HepG2 (cell line): ENCODE results near the gene ODC1. TPM values are rescaled to one million over a fixed set of nuclear protein-coding genes. Genes with fewer than 3 reads are reported as not detected.

Experiments
- AKNA ChIP-seq: sonication (generic); formaldehyde crosslinking; IDR thresholded peaks from 2 replicates; pipeline ENCODE4 v1.4.0; 2020; ENCODE audit warnings: missing genetic modification reagents, borderline replicate concordance
- ARID4A ChIP-seq: sonication (generic); formaldehyde crosslinking; IDR thresholded peaks from 2 replicates; pipeline ENCODE4 v1.5.0; 2020; ENCODE audit warnings: mild to moderate bottlenecking, missing genetic modification reagents, borderline replicate concordance
- CEBPZ ChIP-seq: IDR thresholded peaks from 2 replicates; pipeline ENCODE4 v1.6.1; 2012; ENCODE audit warnings: low read length, improper control_type of control experiment
- CERS6 ChIP-seq: sonication (generic); formaldehyde crosslinking; IDR thresholded peaks from 2 replicates; pipeline ENCODE4 v1.5.0; 2020; ENCODE audit warnings: missing genetic modification reagents
- KLF6 ChIP-seq: IDR thresholded peaks from 2 replicates; pipeline ENCODE4 v1.8.0; 2016; ENCODE audit warnings: missing biosample characterization, missing genetic modification reagents
- MLX ChIP-seq: IDR thresholded peaks from 2 replicates; pipeline ENCODE4 v1.6.1; 2016
- MTA3 ChIP-seq: sonication (generic); formaldehyde crosslinking; IDR thresholded peaks from 2 replicates; pipeline ENCODE4 v1.4.0; 2020; ENCODE audit warnings: missing genetic modification reagents
- POLR2A ChIP-seq, 2 experiments: IDR thresholded peaks; 2 replicates each; pipeline ENCODE4 v1.6.1; 2011; ENCODE audit warnings: low read depth in 2 of 2, low read length in 2 of 2, mild to moderate bottlenecking in 1 of 2, moderate library complexity in 1 of 2; ENCODE audit not compliant: insufficient read depth in 1 of 2
- RARG ChIP-seq: sonication (generic); formaldehyde crosslinking; IDR thresholded peaks from 2 replicates; pipeline ENCODE4 v1.4.0; 2020; ENCODE audit warnings: low read depth, mild to moderate bottlenecking, missing genetic modification reagents
- RFX5 ChIP-seq: IDR thresholded peaks from 2 replicates; pipeline ENCODE4 v1.6.1; 2011; ENCODE audit warnings: low read depth, low read length, improper control_type of control experiment
- SMYD3 ChIP-seq: sonication (generic); formaldehyde crosslinking; IDR thresholded peaks from 2 replicates; pipeline ENCODE4 v1.8.1; 2023; ENCODE audit warnings: mild to moderate bottlenecking, missing genetic modification reagents
- ZFP36L2 ChIP-seq: sonication (generic); formaldehyde crosslinking; IDR thresholded peaks from 2 replicates; pipeline ENCODE4 v1.4.0; 2020; ENCODE audit warnings: missing genetic modification reagents
- ZNF572 ChIP-seq: sonication (generic); formaldehyde crosslinking; IDR thresholded peaks from 2 replicates; pipeline ENCODE4 v1.5.1; 2020; ENCODE audit warnings: mild to moderate bottlenecking, missing genetic modification reagents
- ZNF768 ChIP-seq: sonication (generic); formaldehyde crosslinking; IDR thresholded peaks from 2 replicates; pipeline ENCODE4 v1.4.0; 2020; ENCODE audit warnings: missing genetic modification reagents
- polyA plus RNA-seq, 8 experiments: library from polyadenylated mRNA; depleted of rRNA in 3 of 8; stranded (reverse) in 7 of 8; unstranded in 1 of 8; fragments of >200 nt; fragmentation: Illumina TruSeq in 4 of 8; extraction: Trizol in 4 of 8; gene quantifications; 2 replicates each; pipeline versions ENCODE4 v1.2.1 to v1.2.3, GENCODE V29; 2011 to 2016; ENCODE audit warnings: low read depth in 4 of 8, missing spikeins in 1 of 8, mixed read lengths in 1 of 8; ENCODE audit not compliant: insufficient read depth in 1 of 8
- total RNA-seq, 5 experiments: library from RNA; depleted of rRNA; stranded (reverse); fragments of >200 nt; fragmentation: Illumina TruSeq; extraction: Trizol; gene quantifications; 2 replicates each; pipeline ENCODE4 v1.2.3, GENCODE V29; 2016; ENCODE audit warnings: low read depth in 1 of 5

The ODC1 gene
- total and polyA plus RNA-seq, 2 of the 13 experiments (the other 11 are each of a cell fraction or from before 2014, with no cell fraction given) = 142 to 371 TPM

GRCh38 chr2:10434886-10435819, 13.0 kb downstream of the ODC1 start (continued):
- TF ChIP-seq CEBPZ (no peak), AKNA (CRISPR knock-in tag) (no peak), ZFP36L2 (CRISPR knock-in tag) (no peak), MLX (CRISPR knock-in tag) (no peak), RFX5 (0 out of 2 replicates have a peak, but pooled peaks have one; percentile 29), SMYD3 (CRISPR knock-in tag) (no peak), ZNF572 (CRISPR knock-in tag) (0 out of 2 replicates have a peak, but pooled peaks have one; percentile 32), ZNF768 (peak; percentile 73; the same call in 1 of the 2 replicates), RARG (CRISPR knock-in tag) (no peak), KLF6 (CRISPR knock-in tag) (peak; percentile 79; the same call in 1 of the 2 replicates), MTA3 (CRISPR knock-in tag) (no peak), CERS6 (CRISPR knock-in tag) (no peak), POLR2A (IDR thresholded peaks at IDR 0.05; ENCODE audit: insufficient read depth in 1 of 2, low read depth in 2 of 2, low read length in 2 of 2) (no peak), ARID4A (CRISPR knock-in tag) (peak; percentile 53; the same call in 1 of the 2 replicates)
